ENCODE results near the gene GAGE13.
"Not testable (repeated sequence)": the region's sequence is repeated elsewhere in the genome, so short reads cannot be mapped to it uniquely, and the experiment has no call there.

GAGE13 gene

DNA sequence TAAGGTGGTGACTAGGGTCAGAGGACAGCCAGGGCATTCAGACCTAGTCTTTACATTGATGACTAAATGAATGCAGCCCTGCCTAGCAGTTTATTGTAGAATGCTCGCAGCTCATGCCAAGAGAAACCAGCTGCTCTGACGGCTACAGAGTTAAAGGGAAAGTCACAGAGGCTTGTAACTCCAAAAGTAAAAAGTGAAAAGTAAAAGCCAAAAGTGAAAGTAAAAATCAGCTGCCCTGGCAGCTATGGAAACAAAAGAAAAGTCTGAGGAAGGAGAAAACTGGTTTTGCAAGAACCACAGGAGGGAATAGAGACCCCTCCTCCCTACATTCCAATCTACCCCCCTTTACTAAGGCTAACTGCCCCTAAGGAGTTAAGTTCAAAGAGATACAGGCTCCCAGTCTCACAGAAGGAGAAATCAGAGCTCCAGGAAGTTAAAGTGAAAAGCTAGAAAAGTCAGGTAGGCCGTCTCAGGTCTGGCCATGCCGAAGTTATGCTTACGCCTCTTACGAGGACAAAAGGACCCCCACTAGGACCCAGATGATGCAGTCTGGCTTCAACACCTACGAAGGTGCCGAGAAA lies 21.9 kb upstream of the GAGE13 start:
- TF ChIP-seq CTCF (IDR thresholded peaks at IDR 0.05; ENCODE audit: control extremely low read depth, extremely low read depth, low read depth, missing control alignments) = no peak
- ChIA-PET CTCF (interaction anchor here (0.9 kb wide), 1 partner anchor 9 kb away, joined by 3 read pairs; no protein-coding TSS in a partner anchor), POLR2A (no interaction called here)
- DNase-seq (ENCODE audit: extremely low spot score) = no peak

DNA sequence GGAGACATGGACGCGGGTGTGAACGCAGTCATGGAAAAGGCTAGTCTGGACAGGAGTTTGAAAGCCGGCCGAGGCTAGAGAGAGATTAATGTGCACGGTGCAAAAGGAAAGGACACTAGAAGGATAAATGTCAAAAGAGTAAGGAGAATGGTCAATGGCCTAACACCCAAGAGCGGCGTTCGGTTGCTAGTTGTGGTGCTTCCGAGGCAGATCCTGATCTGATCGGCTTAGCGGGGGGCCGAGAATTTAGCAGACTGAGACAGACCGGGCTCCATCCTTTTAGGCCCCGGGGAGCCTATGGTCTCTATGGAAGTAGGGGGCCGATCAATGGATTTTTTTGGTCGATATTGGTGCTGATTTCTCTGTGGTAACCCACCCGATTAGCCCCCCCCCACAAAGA lies 21.0 kb upstream of the GAGE13 start:
- TF ChIP-seq CTCF (IDR thresholded peaks at IDR 0.05; ENCODE audit: control extremely low read depth, extremely low read depth, low read depth, missing control alignments) = no peak
- ChIA-PET POLR2A (no interaction called here), CTCF (no interaction called here)
- DNase-seq (ENCODE audit: extremely low spot score) = no peak

DNA sequence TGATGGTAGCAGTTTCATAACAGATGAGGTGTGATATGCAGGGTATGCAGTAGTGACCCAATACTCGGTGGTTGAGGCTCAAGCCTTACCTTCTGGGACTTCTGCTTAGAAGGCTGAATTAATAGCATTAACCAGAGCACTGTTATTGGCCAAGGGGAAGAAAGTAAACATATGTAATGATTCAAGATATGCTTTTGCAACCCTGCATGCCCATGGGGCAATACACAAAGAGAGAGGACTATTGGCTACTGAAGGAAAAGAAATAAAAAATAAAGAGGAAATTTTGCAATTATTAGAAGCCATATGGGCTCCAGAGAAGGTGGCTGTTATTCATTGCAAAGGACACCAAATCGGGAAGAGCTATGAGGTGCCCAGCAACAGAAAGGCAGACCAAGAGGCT lies 19.2 kb upstream of the GAGE13 start:
- POLR2A ChIA-PET = no interaction called here
- CTCF ChIA-PET = no interaction called here

DNA sequence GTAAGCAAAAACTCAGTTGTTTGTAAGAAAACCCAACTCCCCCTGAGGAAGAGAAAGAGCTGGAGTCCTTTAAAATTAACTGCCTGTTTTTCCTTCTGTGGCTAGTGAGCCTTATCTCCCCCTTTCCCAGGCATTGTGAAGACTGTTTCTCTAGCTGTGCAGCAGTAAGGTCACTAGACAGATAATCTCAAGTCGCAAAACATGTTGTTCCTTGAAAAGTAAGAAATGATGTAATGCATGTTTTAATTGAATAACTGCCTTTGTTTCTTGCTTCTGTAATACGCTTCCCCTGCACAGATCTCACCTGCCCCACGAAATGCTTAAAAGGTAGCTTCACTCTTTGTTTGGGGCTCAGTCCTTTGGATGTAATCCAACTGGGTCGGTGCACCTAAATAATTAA lies 15.3 kb upstream of the GAGE13 start:
- ChIA-PET POLR2A (no interaction called here), CTCF (no interaction called here)

More for the DNA sequence above, 19.2 kb upstream of the GAGE13 start:
- no peak for DNase-seq (ENCODE audit: extremely low spot score)
- TF ChIP-seq CTCF (IDR thresholded peaks at IDR 0.05; ENCODE audit: control extremely low read depth, extremely low read depth, low read depth, missing control alignments) = no peak

GRCh38 chrX:49321737-49322136 lies 9.6 kb upstream of the GAGE13 start, which contains the start of gene GAGE12J:
Gene GAGE12J, plus strand, starts transcription at chrX:49322037. Its CDS starts 1,157 bp downstream, at chrX:49323194.
- CTCF ChIA-PET; POLR2A ChIA-PET; DNase-seq (ENCODE audit: extremely low spot score): not testable (repeated sequence)

More for the DNA sequence above, 15.3 kb upstream of the GAGE13 start:
- no peak for TF ChIP-seq CTCF (IDR thresholded peaks at IDR 0.05; ENCODE audit: control extremely low read depth, extremely low read depth, low read depth, missing control alignments)
- no peak for DNase-seq (ENCODE audit: extremely low spot score)

DNA sequence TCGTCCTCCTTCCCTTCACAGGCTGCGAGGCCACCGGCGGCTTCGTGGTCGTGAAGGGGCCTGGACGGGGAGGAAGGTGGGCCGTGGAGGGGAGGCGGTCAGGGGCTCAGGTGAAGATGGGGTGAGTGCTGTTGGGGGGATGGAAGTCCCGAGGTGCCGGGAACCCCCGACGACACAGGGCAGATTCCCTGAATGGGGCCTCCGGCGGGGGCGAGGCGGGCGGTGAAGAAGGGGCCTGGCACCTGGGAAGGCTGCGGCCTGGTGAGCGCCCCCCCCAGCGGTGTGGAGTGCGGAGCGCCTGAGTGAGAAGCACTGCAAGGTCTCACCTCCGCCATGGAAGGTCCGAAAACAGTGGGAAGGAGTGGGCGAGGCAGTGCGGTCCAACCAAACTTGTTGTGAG lies 9.1 kb upstream of the GAGE13 start:
- POLR2A ChIA-PET, CTCF ChIA-PET: not testable (repeated sequence)

GRCh38 chrX:49323735-49324134 lies 7.6 kb upstream of the GAGE13 start:
- POLR2A ChIA-PET; DNase-seq (ENCODE audit: extremely low spot score); CTCF ChIA-PET: not testable (repeated sequence)

More for the DNA sequence above, 9.1 kb upstream of the GAGE13 start:
- not testable (repeated sequence) for DNase-seq (ENCODE audit: extremely low spot score)

DNA sequence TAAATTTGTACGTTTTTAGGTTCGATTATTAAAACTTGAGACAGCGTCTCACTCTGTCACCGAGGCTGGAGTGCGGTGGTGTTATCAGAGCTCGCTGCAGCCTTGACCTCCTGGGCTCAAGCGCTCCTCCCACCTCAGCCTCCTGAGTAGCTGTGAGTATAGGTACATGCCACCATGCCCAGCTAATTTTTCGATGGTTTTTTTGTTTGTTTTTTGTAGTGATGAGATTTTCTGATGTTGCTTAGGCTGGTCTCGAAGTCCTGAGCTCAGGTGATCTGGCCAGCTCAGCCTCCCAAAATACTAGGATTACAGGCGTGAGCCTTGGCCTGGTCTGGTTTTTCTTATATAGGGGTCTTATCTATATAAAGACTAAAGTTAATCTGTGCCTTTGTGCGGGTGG lies 961 bp upstream of the GAGE13 start:
- POLR2A ChIA-PET; DNase-seq (ENCODE audit: extremely low spot score); CTCF ChIA-PET: not testable (repeated sequence)

GRCh38 chrX:49331841-49332240 lies 459 bp downstream of the GAGE13 start:
- POLR2A ChIA-PET; CTCF ChIA-PET; DNase-seq (ENCODE audit: extremely low spot score): not testable (repeated sequence)

DNA sequence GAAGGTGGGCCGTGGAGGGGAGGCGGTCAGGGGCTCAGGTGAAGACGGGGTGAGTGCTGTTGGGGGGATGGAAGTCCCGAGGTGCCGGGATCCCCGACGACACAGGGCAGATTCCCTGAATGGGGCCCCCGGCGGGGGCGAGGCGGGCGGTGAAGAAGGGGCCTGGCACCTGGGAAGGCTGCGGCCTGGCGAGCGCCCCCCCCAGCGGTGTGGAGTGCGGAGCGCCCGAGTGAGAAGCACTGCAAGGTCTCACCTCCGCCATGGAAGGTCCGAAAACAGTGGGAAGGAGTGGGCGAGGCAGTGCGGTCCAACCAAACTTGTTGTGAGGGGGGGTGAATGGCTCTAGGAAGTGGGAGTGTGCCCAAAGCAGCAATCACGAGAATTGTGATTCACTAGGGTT lies 10.1 kb downstream of the GAGE13 start:
- POLR2A ChIA-PET; CTCF ChIA-PET; DNase-seq (ENCODE audit: extremely low spot score): not testable (repeated sequence)

DNA sequence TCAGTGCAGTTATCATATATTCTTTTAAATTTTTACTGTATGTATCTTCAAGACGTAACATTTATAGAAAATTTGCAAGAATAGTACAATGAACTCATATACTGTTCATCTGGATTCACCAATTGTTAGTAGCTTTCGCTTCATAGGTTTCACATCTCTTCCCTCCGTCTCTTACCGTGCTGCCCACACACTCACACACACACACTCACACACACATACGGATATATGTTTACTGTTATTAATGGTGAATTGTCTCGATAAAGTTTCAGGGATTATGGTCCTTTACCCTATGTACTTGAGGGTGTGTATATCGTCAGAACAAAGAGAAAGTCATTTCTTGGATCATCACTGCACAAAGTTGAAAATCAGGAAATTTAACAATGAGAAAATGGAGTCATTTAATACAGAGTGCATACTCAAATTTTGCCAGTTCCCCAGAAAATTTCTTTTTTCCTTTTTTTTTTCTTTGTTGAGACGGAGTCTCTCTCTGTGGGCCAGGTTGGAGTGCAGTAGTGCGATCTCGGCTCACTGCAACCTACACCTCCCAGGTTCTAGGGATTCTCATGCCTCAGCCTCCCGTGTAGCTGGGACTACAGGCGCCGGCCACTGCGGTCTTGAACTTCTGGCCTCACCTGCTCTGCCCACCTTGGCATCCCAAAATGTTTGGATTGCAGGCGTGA lies 13.3 kb downstream of the GAGE13 start:
- CTCF ChIA-PET; POLR2A ChIA-PET; DNase-seq (ENCODE audit: extremely low spot score): not testable (repeated sequence)

DNA sequence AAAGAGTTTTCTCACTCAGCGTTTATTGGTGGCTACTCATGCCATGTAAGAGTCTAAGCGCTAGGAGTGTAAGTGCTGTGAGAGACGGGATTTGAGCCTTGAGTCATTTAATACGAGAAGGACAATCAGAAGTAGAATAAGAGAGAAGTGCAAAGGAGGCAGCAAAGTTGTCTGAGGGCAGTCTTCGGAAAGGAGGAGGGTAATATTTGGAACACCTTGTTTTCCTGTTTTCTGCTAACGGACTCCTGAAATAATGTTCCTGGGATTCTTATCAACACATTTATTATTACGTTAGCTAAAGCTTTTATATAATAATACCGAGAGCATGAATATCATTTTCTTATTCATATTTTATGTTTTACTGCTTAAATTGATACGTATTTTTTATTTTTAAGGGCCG lies 14.0 kb downstream of the GAGE13 start:
- DNase-seq (ENCODE audit: extremely low spot score); POLR2A ChIA-PET; CTCF ChIA-PET: not testable (repeated sequence)

DNA sequence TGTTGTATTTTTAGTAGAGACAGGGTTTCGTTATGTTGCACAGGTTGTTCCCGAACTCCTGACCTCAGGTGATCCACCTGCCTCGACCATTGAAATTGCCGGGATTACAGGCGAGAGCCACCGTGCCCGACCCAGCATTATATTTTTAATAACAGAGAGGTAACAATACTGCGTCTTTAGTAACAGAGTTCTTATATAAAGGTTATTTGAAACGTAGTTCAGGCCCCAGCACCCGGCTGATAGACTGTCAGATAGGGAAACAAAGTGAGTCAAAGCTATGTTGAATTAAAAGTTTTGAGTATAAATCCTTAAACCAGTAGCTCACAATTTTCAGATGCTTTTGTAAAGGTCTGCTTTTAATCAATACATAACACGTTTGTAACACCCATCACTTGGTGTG lies 14.8 kb downstream of the GAGE13 start:
- DNase-seq (ENCODE audit: extremely low spot score); CTCF ChIA-PET; POLR2A ChIA-PET: not testable (repeated sequence)

Measured in GM10248 (cell line).